Astrocyte (in vitro differentiated cells and primary cell): ENCODE data around the gene KIFAP3. TPM values are rescaled to one million over a fixed set of nuclear protein-coding genes. Genes with fewer than 3 reads are reported as not detected.
A peak's percentile ranks its signal among the peaks of the same experiment; 100 is the strongest.

Experiments used
- DNase-seq: peaks from one replicate; pipeline ENCODE4 v3.0.0-alpha.2; 2010; ENCODE audit warnings: low read depth
- FAIRE-seq: peaks from 2 replicates; lab custom pipeline; 2011; peaks lifted over from hg19 to GRCh38; lab: Jason Lieb, UNC
- H2AFZ ChIP-seq: 2 replicates; pipeline ENCODE4 v1.6.0; 2012; ENCODE audit warnings: low read depth, low read length, inconsistent platforms
- H3K27ac ChIP-seq: 2 replicates; pipeline ENCODE4 v1.5.1; 2011; ENCODE audit warnings: low read depth, low read length, inconsistent platforms
- H3K27me3 ChIP-seq: 2 replicates; pipeline ENCODE4 v1.6.0; 2011; ENCODE audit warnings: low read length, inconsistent platforms; ENCODE audit not compliant: insufficient read depth
- H3K36me3 ChIP-seq: 2 replicates; pipeline ENCODE4 v1.5.1; 2011; ENCODE audit warnings: low read length, inconsistent platforms; ENCODE audit not compliant: insufficient read depth
- H3K4me1 ChIP-seq: 2 replicates; pipeline ENCODE4 v1.5.1; 2011; ENCODE audit warnings: low read length, inconsistent platforms; ENCODE audit not compliant: insufficient read depth
- H3K4me2 ChIP-seq: 2 replicates; pipeline ENCODE4 v1.6.0; 2012; ENCODE audit warnings: low read length, inconsistent platforms
- H3K4me3 ChIP-seq: 2 replicates; pipeline ENCODE4 v1.5.1; 2011; ENCODE audit warnings: low read depth, mild to moderate bottlenecking, low read length, inconsistent platforms; ENCODE audit not compliant: insufficient read depth
- H3K79me2 ChIP-seq: 2 replicates; pipeline ENCODE4 v1.6.0; 2012; ENCODE audit warnings: mild to moderate bottlenecking, low read length, inconsistent platforms; ENCODE audit not compliant: insufficient read depth
- H3K9ac ChIP-seq: 2 replicates; pipeline ENCODE4 v1.6.0; 2012; ENCODE audit warnings: mild to moderate bottlenecking, low read length, inconsistent platforms
- H3K9me3 ChIP-seq: 2 replicates; pipeline ENCODE4 v1.5.1; 2012; ENCODE audit warnings: low read depth, mild to moderate bottlenecking, low read length, inconsistent platforms; ENCODE audit not compliant: insufficient read depth
- H4K20me1 ChIP-seq: 2 replicates; pipeline ENCODE4 v1.6.0; 2012; ENCODE audit warnings: low read length, inconsistent platforms; ENCODE audit not compliant: insufficient read depth
- H3K27ac Mint-ChIP-seq: one replicate; pipeline ENCODE4 v1.8.0; 2021; ENCODE audit warnings: mild to moderate bottlenecking, mixed read lengths; ENCODE audit not compliant: unreplicated experiment
- H3K27me3 Mint-ChIP-seq: one replicate; pipeline ENCODE4 v1.8.0; 2021; ENCODE audit warnings: low read depth, mixed read lengths; ENCODE audit not compliant: unreplicated experiment
- H3K36me3 Mint-ChIP-seq: one replicate; pipeline ENCODE4 v1.8.0; 2021; ENCODE audit warnings: low read depth, mixed read lengths; ENCODE audit not compliant: unreplicated experiment
- H3K4me1 Mint-ChIP-seq: one replicate; pipeline ENCODE4 v1.8.0; 2021; ENCODE audit warnings: low read depth, mixed read lengths; ENCODE audit not compliant: unreplicated experiment
- H3K4me3 Mint-ChIP-seq: one replicate; pipeline ENCODE4 v1.8.0; 2021; ENCODE audit warnings: mild to moderate bottlenecking, moderate library complexity, mixed read lengths; ENCODE audit not compliant: unreplicated experiment
- H3K9me3 Mint-ChIP-seq: one replicate; pipeline ENCODE4 v1.8.0; 2021; ENCODE audit warnings: mild to moderate bottlenecking, mixed read lengths; ENCODE audit not compliant: unreplicated experiment
- EZH2 ChIP-seq: IDR thresholded peaks from 2 replicates; pipeline ENCODE4 v1.6.1; 2012; ENCODE audit warnings: mild to moderate bottlenecking, low read length, inconsistent platforms; ENCODE audit not compliant: insufficient read depth
- total RNA-seq: library from RNA; stranded (reverse); gene quantifications from 2 replicates; pipeline ENCODE4 v1.2.1, GENCODE V29; 2021
- TF ChIP-seq, protein P1 (sequence below): IDR thresholded peaks from 2 replicates; pipeline ENCODE4 v1.5.1; 2011; ENCODE audit warnings: low read depth, mild to moderate bottlenecking, inconsistent platforms, low read length, moderate library complexity; ENCODE audit not compliant: insufficient read depth

The KIFAP3 gene
- total RNA-seq, 1 donor from 2014 or later: 32.8 TPM

DNA sequence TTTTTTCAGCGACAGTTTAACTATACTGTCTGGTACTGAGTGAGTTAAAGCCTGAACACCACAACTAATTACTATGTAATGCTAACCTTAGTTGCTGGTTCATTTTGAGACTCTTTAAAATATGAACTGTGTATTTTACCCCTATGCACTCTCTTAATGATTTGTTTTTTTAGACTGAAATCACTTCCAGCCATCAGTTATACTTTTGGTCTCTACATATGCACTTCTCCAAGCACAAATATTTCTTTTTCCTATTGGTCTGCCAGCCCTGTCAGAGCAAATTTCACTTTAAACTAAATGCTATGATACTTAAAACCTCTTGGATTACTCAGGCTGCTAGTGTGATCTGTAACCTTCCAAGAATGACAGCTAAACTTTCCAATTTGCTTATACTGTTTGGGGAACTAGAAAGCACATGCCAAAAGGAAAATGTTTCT lies 142.7 kb downstream of the KIFAP3 start:
- H3K79me2 ChIP-seq: no peaks in the 10 kb centered on the region
- Mint-ChIP-seq H3K9me3 (no peaks in the 10 kb centered on the region), H3K36me3 (no peaks in the 10 kb centered on the region), H3K27ac (no peak overlapping the region), H3K4me1 (peaks cover 9% of the 10 kb centered on the region), H3K4me3 (no peak overlapping the region), H3K27me3 (no peaks in the 10 kb centered on the region)
- H2AFZ ChIP-seq: no peak overlapping the region
- H3K4me3 ChIP-seq: no peak overlapping the region
- no peak overlapping the region for H3K4me2 ChIP-seq
- no peaks in the 10 kb centered on the region for H3K36me3 ChIP-seq
- no peaks in the 10 kb centered on the region for H3K27me3 ChIP-seq
- peaks cover 6% of the 10 kb centered on the region for H3K4me1 ChIP-seq
- FAIRE-seq (peak; percentile 20), DNase-seq (peak; percentile 31)
- H3K27ac ChIP-seq: no peak overlapping the region
- H4K20me1 ChIP-seq: no peaks in the 10 kb centered on the region
- no peaks in the 10 kb centered on the region for H3K9me3 ChIP-seq
- TF ChIP-seq, protein P1, sequence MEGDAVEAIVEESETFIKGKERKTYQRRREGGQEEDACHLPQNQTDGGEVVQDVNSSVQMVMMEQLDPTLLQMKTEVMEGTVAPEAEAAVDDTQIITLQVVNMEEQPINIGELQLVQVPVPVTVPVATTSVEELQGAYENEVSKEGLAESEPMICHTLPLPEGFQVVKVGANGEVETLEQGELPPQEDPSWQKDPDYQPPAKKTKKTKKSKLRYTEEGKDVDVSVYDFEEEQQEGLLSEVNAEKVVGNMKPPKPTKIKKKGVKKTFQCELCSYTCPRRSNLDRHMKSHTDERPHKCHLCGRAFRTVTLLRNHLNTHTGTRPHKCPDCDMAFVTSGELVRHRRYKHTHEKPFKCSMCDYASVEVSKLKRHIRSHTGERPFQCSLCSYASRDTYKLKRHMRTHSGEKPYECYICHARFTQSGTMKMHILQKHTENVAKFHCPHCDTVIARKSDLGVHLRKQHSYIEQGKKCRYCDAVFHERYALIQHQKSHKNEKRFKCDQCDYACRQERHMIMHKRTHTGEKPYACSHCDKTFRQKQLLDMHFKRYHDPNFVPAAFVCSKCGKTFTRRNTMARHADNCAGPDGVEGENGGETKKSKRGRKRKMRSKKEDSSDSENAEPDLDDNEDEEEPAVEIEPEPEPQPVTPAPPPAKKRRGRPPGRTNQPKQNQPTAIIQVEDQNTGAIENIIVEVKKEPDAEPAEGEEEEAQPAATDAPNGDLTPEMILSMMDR: no peak
- no peak for TF ChIP-seq EZH2
- H3K9ac ChIP-seq: no peak overlapping the region

DNA sequence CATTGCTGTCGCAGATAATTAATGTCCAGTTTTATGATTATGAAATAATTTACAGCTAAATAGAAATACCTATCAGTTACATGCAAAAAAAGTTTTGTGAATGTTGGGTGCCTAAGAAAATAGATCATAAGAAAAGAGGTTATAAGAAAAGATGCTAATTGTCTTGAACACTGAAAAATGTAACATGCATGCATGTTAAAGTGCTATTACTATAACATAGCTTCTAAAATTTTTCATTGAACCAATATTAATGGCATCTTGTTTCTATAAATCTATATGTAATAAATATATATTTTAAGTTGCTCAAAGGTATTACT lies 145.3 kb downstream of the KIFAP3 start:
- TF ChIP-seq, protein P1: no peak
- no peak for TF ChIP-seq EZH2
- H3K4me3 ChIP-seq: no peak overlapping the region
- H3K27me3 Mint-ChIP-seq: no peaks in the 10 kb centered on the region
- no peak overlapping the region for H3K4me2 ChIP-seq
- H3K27ac ChIP-seq: no peak overlapping the region
- H3K9me3 Mint-ChIP-seq: no peaks in the 10 kb centered on the region
- no peak overlapping the region for H3K9ac ChIP-seq
- FAIRE-seq (peak; percentile 47), DNase-seq (no peak)
- H3K27ac Mint-ChIP-seq: no peak overlapping the region
- H3K36me3 ChIP-seq: no peaks in the 10 kb centered on the region
- H4K20me1 ChIP-seq: no peaks in the 10 kb centered on the region
- H3K4me3 Mint-ChIP-seq: no peak overlapping the region
- no peak overlapping the region for H2AFZ ChIP-seq
- H3K9me3 ChIP-seq: no peaks in the 10 kb centered on the region
- no peaks in the 10 kb centered on the region for H3K4me1 ChIP-seq
- no peaks in the 10 kb centered on the region for H3K36me3 Mint-ChIP-seq
- H3K79me2 ChIP-seq: no peaks in the 10 kb centered on the region
- no peaks in the 10 kb centered on the region for H3K27me3 ChIP-seq
- peaks cover 9% of the 10 kb centered on the region for H3K4me1 Mint-ChIP-seq

GRCh38 chr1:169928438-169929209 lies 145.9 kb downstream of the KIFAP3 start:
- no peak overlapping the region for H3K27ac ChIP-seq
- H3K4me1 ChIP-seq: no peaks in the 10 kb centered on the region
- no peaks in the 10 kb centered on the region for H3K36me3 ChIP-seq
- DNase-seq: peak; percentile 47
- Mint-ChIP-seq H3K4me1 (peaks cover 9% of the 10 kb centered on the region), H3K9me3 (no peaks in the 10 kb centered on the region), H3K36me3 (no peaks in the 10 kb centered on the region), H3K27me3 (no peaks in the 10 kb centered on the region), H3K4me3 (no peak overlapping the region), H3K27ac (no peak overlapping the region)
- no peak overlapping the region for H3K9ac ChIP-seq
- no peaks in the 10 kb centered on the region for H3K9me3 ChIP-seq
- FAIRE-seq: peak; percentile 85
- H3K79me2 ChIP-seq: no peaks in the 10 kb centered on the region
- H2AFZ ChIP-seq: no peak overlapping the region
- TF ChIP-seq, protein P1: peak; percentile 61
- no peak for TF ChIP-seq EZH2
- H3K4me2 ChIP-seq: no peak overlapping the region
- no peaks in the 10 kb centered on the region for H3K27me3 ChIP-seq
- no peak overlapping the region for H3K4me3 ChIP-seq
- no peaks in the 10 kb centered on the region for H4K20me1 ChIP-seq
